Panc1 (cell line): ENCODE results near the gene DUSP1.

Experiments used
- POLR2AphosphoS5 ChIP-seq: IDR thresholded peaks from 2 replicates; pipeline ENCODE4 v1.6.1; 2012; ENCODE audit warnings: mild to moderate bottlenecking, low read depth, low read length, moderate library complexity
- REST ChIP-seq, 2 experiments: IDR thresholded peaks; 2 replicates each; pipeline ENCODE4 v1.6.1; 2011 to 2012; ENCODE audit warnings: low read depth in 2 of 2, control low read depth in 1 of 2, low read length in 1 of 2, mild to moderate bottlenecking in 1 of 2, moderate library complexity in 1 of 2; ENCODE audit not compliant: insufficient read depth in 1 of 2
- SIN3A ChIP-seq: IDR thresholded peaks from 2 replicates; pipeline ENCODE4 v1.6.1; 2012; ENCODE audit warnings: low read depth, mild to moderate bottlenecking, low read length, moderate library complexity, borderline replicate concordance; ENCODE audit not compliant: insufficient read depth
- TF ChIP-seq, protein P1 (sequence below): fragments of 450-650 bp; IDR thresholded peaks from 2 replicates; pipeline ENCODE4 v1.5.1; 2017; ENCODE audit warnings: mild to moderate bottlenecking

- TF ChIP-seq, protein P1, sequence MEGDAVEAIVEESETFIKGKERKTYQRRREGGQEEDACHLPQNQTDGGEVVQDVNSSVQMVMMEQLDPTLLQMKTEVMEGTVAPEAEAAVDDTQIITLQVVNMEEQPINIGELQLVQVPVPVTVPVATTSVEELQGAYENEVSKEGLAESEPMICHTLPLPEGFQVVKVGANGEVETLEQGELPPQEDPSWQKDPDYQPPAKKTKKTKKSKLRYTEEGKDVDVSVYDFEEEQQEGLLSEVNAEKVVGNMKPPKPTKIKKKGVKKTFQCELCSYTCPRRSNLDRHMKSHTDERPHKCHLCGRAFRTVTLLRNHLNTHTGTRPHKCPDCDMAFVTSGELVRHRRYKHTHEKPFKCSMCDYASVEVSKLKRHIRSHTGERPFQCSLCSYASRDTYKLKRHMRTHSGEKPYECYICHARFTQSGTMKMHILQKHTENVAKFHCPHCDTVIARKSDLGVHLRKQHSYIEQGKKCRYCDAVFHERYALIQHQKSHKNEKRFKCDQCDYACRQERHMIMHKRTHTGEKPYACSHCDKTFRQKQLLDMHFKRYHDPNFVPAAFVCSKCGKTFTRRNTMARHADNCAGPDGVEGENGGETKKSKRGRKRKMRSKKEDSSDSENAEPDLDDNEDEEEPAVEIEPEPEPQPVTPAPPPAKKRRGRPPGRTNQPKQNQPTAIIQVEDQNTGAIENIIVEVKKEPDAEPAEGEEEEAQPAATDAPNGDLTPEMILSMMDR = no peak; the same call in 1 of the 2 replicates
- no peak for TF ChIP-seq POLR2AphosphoS5
- no peak for TF ChIP-seq REST (IDR thresholded peaks at IDR 0.05; ENCODE audit: insufficient read depth in 1 of 2, low read depth in 2 of 2, low read length in 1 of 2)
- TF ChIP-seq SIN3A = no peak
Observed at GRCh38 chr5:172771439-172772111, 580 bp upstream of the DUSP1 start.
